ENCODE data around the gene OSBPL5.

GRCh38 chr11:3161309-3161708, 3.8 kb downstream of the OSBPL5 start:
- TF ChIP-seq CTCF (conservative IDR thresholded peaks at IDR 0.05) (no peak), EZH2 (IDR thresholded peaks at IDR 0.05; ENCODE audit: low read depth) (no peak)
